ENCODE data around the gene GLT8D2. TPM values are rescaled to one million over a fixed set of nuclear protein-coding genes. Genes with fewer than 3 reads are reported as not detected.
A peak's percentile ranks its signal among the peaks of the same experiment; 100 is the strongest.

GLT8D2 gene
- total and polyA plus RNA-seq, 2 donors (not counting 1 experiment from before 2014, with no cell fraction given): not detected

DNA sequence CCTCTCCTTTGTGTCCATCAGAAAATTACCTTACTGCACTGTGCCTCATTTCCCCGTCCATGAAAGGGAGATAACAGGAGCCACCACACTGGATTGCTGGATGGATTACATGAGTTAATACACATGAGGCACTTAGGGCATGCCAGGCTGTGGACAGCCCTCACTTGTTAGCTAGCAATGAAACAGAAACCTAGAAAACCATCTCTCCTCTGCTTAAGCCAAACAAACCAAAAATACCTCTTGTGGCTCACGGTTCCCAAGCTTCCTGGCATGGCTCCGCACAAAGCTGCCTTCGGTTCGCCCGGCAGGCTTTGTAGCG is 13.7 kb upstream of the GLT8D2 start:
- ChIA-PET CTCF (interaction anchor here (0.9 to 3.0 kb wide), 3 partner anchors 24 to 46 kb away, joined by 3 to 25 read pairs (median 4); no protein-coding TSS in a partner anchor), POLR2A (interaction anchor here (0.7 to 1.9 kb wide), 2 partner anchors 98 to 134 kb away, joined by 3 to 15 read pairs; partner anchors contain the start of genes HSP90B1 and TDG)
- TF ChIP-seq EZH2 (IDR thresholded peaks at IDR 0.05; ENCODE audit: borderline replicate concordance, insufficient read depth, low read depth, low read length, poor library complexity, severe bottlenecking) (no peak), CTCF (IDR thresholded peaks at IDR 0.05) (no peak)
- Histone ChIP-seq H3K36me3 (replicated peaks in 1 of 2; ENCODE audit: control extremely low read depth in 1 of 2, control insufficient read depth in 1 of 2, extremely low read depth in 1 of 2, insufficient read depth in 2 of 2, low read length in 1 of 2) (peaks cover 0 to 3% of the 10 kb centered on the region in 2 experiments), H3K79me2 (ENCODE audit: control insufficient read depth, insufficient read depth, low read length) (peaks cover 17% of the 10 kb centered on the region), H2AFZ (ENCODE audit: insufficient read depth, low read depth, low read length, poor library complexity, severe bottlenecking) (peak overlapping the region; percentile 96), H3K4me1 (ENCODE audit: control insufficient read depth in 2 of 2, insufficient read depth in 2 of 2, low read length in 2 of 2) (peaks cover 10 to 14% of the 10 kb centered on the region in 2 donors), H3K9me3 (ENCODE audit: control extremely low read depth in 1 of 3, control insufficient read depth in 2 of 3, insufficient read depth in 1 of 3, low read length in 2 of 3) (no peaks in the 10 kb centered on the region), H3K9ac (ENCODE audit: low read length) (peak overlapping the region; percentile 83), H3K4me3 (ENCODE audit: control extremely low read depth in 1 of 5, extremely low read depth in 1 of 5, insufficient read depth in 1 of 5, low read depth in 2 of 5, low read length in 4 of 5) (peak overlapping the region; percentile 80 to 95 (median 85)), H4K20me1 (ENCODE audit: control insufficient read depth, insufficient read depth, low read length, poor library complexity, severe bottlenecking) (no peaks in the 10 kb centered on the region), H3K27me3 (replicated peaks in 1 of 4; ENCODE audit: control extremely low read depth in 1 of 4, control insufficient read depth in 3 of 4, insufficient read depth in 4 of 4, low read length in 3 of 4) (no peaks in the 10 kb centered on the region), H3K4me2 (replicated peaks; ENCODE audit: low read depth, low read length, poor library complexity, severe bottlenecking) (peak overlapping the region; percentile 88), H3K27ac (ENCODE audit: low read length in 2 of 2) (peak overlapping the region in 1 of 2 donors; percentile 79)
- no peaks in the 10 kb centered on the region for H3K9me3 Mint-ChIP-seq (ENCODE audit: insufficient read depth)
- H3K4me3 Mint-ChIP-seq: peak overlapping the region; percentile 94
- peak; percentile 8 for ATAC-seq (ENCODE audit: low read depth)
- intact Hi-C loops (cut with micrococcal nuclease): loop anchor here (1.0 to 5.0 kb wide), 6 partner anchors 75 to 241 kb away; partner anchors contain the start of genes HSP90B1, NFYB, NT5DC3 and TDG
- no peak for DNase-seq
- H3K27ac Mint-ChIP-seq: peak overlapping the region; percentile 93
- peaks cover 11% of the 10 kb centered on the region for H3K27me3 Mint-ChIP-seq
- H3K4me1 Mint-ChIP-seq: peaks cover 17% of the 10 kb centered on the region
- WGBS (ENCODE audit: insufficient coverage): 0% methylated on average over 6 of the region's 7 CpGs

- no peak overlapping the region for H2AFZ ChIP-seq (ENCODE audit: insufficient read depth, low read depth, low read length, poor library complexity, severe bottlenecking)
- H3K27me3 ChIP-seq (replicated peaks in 1 of 4; ENCODE audit: control extremely low read depth in 1 of 4, control insufficient read depth in 3 of 4, insufficient read depth in 4 of 4, low read length in 3 of 4): peaks cover 0 to 6% (median 2%) of the 10 kb centered on the region in 4 experiments
- no peak for ATAC-seq (ENCODE audit: low read depth)
- 58% methylated on average over 2 of the region's 2 CpGs for WGBS (ENCODE audit: insufficient coverage)
- no peaks in the 10 kb centered on the region for H3K36me3 ChIP-seq (replicated peaks in 1 of 2; ENCODE audit: control extremely low read depth in 1 of 2, control insufficient read depth in 1 of 2, extremely low read depth in 1 of 2, insufficient read depth in 2 of 2, low read length in 1 of 2)
- peaks cover 10 to 14% of the 10 kb centered on the region in 2 donors for H3K4me1 ChIP-seq (ENCODE audit: control insufficient read depth in 2 of 2, insufficient read depth in 2 of 2, low read length in 2 of 2)
- no peak overlapping the region for H3K4me2 ChIP-seq (replicated peaks; ENCODE audit: low read depth, low read length, poor library complexity, severe bottlenecking)
- intact Hi-C loops (cut with micrococcal nuclease): loop anchor here (5.0 kb wide), 1 partner anchor 227 kb away; no protein-coding TSS in a partner anchor
- Mint-ChIP-seq H3K27ac (no peak overlapping the region), H3K9me3 (ENCODE audit: insufficient read depth) (peaks cover 4% of the 10 kb centered on the region), H3K27me3 (peaks cover 18% of the 10 kb centered on the region), H3K4me1 (peaks cover 11% of the 10 kb centered on the region), H3K4me3 (no peak overlapping the region)
- DNase-seq: no peak
- H4K20me1 ChIP-seq (ENCODE audit: control insufficient read depth, insufficient read depth, low read length, poor library complexity, severe bottlenecking): no peaks in the 10 kb centered on the region
- no peak overlapping the region for H3K27ac ChIP-seq (ENCODE audit: low read length in 2 of 2)
- POLR2A ChIA-PET: no interaction called here
- peaks cover 1 to 5% (median 4%) of the 10 kb centered on the region in 3 donors for H3K9me3 ChIP-seq (ENCODE audit: control extremely low read depth in 1 of 3, control insufficient read depth in 2 of 3, insufficient read depth in 1 of 3, low read length in 2 of 3)
- no peak overlapping the region for H3K9ac ChIP-seq (ENCODE audit: low read length)
- no peak overlapping the region for H3K4me3 ChIP-seq (ENCODE audit: control extremely low read depth in 1 of 5, extremely low read depth in 1 of 5, insufficient read depth in 1 of 5, low read depth in 2 of 5, low read length in 4 of 5)
- CTCF ChIA-PET: interaction anchor here (1.2 kb wide), 1 partner anchor 48 kb away, joined by 5 read pairs; no protein-coding TSS in a partner anchor
- H3K79me2 ChIP-seq (ENCODE audit: control insufficient read depth, insufficient read depth, low read length): peaks cover 9% of the 10 kb centered on the region
- TF ChIP-seq EZH2 (IDR thresholded peaks at IDR 0.05; ENCODE audit: borderline replicate concordance, insufficient read depth, low read depth, low read length, poor library complexity, severe bottlenecking): no peak
- TF ChIP-seq CTCF (IDR thresholded peaks at IDR 0.05): no peak
Measured at GRCh38 chr12:104060791-104061190, 10.8 kb upstream of the GLT8D2 start.

All from B cell (primary cell).